Measurements from ENCODE around the gene PRKD2. TPM values are rescaled to one million over a fixed set of nuclear protein-coding genes. Genes with fewer than 3 reads are reported as not detected.
A peak's percentile ranks its signal among the peaks of the same experiment; 100 is the strongest.
"Not testable (repeated sequence)": the region's sequence is repeated elsewhere in the genome, so short reads cannot be mapped to it uniquely, and the experiment has no call there.

The PRKD2 gene
- polyA plus RNA-seq, 3 donors = 41.3 to 49.1 (median 42.7) TPM

- DNase-seq = peak; percentile 89
Measured at GRCh38 chr19:46713781-46714443, 3.0 kb downstream of the PRKD2 start.

GRCh38 chr19:46712768-46713338 is 4.1 kb downstream of the PRKD2 start:
- DNase-seq = not testable (repeated sequence)

GRCh38 chr19:46710687-46711086 is 6.2 kb downstream of the PRKD2 start:
- DNase-seq = no peak

GRCh38 chr19:46704379-46705076 is 12.4 kb downstream of the PRKD2 start:
- no peak for DNase-seq

- DNase-seq = no peak
Measured at GRCh38 chr19:46700704-46701103, 16.2 kb downstream of the PRKD2 start.

GRCh38 chr19:46698395-46699321 is 18.3 kb downstream of the PRKD2 start:
- no peak for DNase-seq

- DNase-seq = peak; percentile 86
Measured at GRCh38 chr19:46697204-46697960, 19.5 kb downstream of the PRKD2 start.

- DNase-seq = no peak
Measured at GRCh38 chr19:46696866-46697203, 20.1 kb downstream of the PRKD2 start.

- DNase-seq = no peak
Measured at GRCh38 chr19:46696052-46696451, 20.9 kb downstream of the PRKD2 start.

GRCh38 chr19:46693760-46694159 is 23.2 kb downstream of the PRKD2 start:
- no peak for DNase-seq

GRCh38 chr19:46692918-46693722 is 23.8 kb downstream of the PRKD2 start:
- no peak for DNase-seq

GRCh38 chr19:46691948-46692347 is 25.0 kb downstream of the PRKD2 start:
- DNase-seq = no peak

- DNase-seq = no peak
Measured at GRCh38 chr19:46691104-46691503, 25.8 kb downstream of the PRKD2 start.

- DNase-seq = no peak
Measured at GRCh38 chr19:46689358-46689757, 27.6 kb downstream of the PRKD2 start.

GRCh38 chr19:46687438-46688145 is 29.3 kb downstream of the PRKD2 start:
- no peak for DNase-seq

GRCh38 chr19:46685189-46685588 is 31.7 kb downstream of the PRKD2 start:
- DNase-seq = no peak

- no peak for DNase-seq
Measured at GRCh38 chr19:46678110-46678732, 38.7 kb downstream of the PRKD2 start.

GRCh38 chr19:46674416-46675178 is 42.3 kb downstream of the PRKD2 start:
- peak; percentile 12 for DNase-seq

GRCh38 chr19:46670813-46671212 is 46.1 kb downstream of the PRKD2 start:
- DNase-seq = no peak
